ENCODE results near the gene ARMH2.
"Not testable (repeated sequence)": the region's sequence is repeated elsewhere in the genome, so short reads cannot be mapped to it uniquely, and the experiment has no call there.

Gene ARMH2

GRCh38 chr6:24766680-24767462 lies 31.8 kb downstream of the ARMH2 start:
- DNase-seq (ENCODE audit: low read depth, low spot score) = no peak
- H3K27ac ChIP-seq = no peak overlapping the region

- not testable (repeated sequence) for DNase-seq (ENCODE audit: low read depth, low spot score)
These were observed 32.7 kb downstream of the ARMH2 start for GRCh38 chr6:24765968-24766367.

GRCh38 chr6:24764833-24765828 lies 33.6 kb downstream of the ARMH2 start:
- not testable (repeated sequence) for DNase-seq (ENCODE audit: low read depth, low spot score); H3K27ac ChIP-seq

More at GRCh38 chr6:24765968-24766367, 32.7 kb downstream of the ARMH2 start:
- not testable (repeated sequence) for H3K27ac ChIP-seq

- DNase-seq (ENCODE audit: low read depth, low spot score) = no peak
- H3K27ac ChIP-seq = no peak overlapping the region
These were observed 35.1 kb downstream of the ARMH2 start for GRCh38 chr6:24763578-24763977.

- H3K27ac ChIP-seq = no peak overlapping the region
- DNase-seq (ENCODE audit: low read depth, low spot score) = no peak
These were observed 36.9 kb downstream of the ARMH2 start for GRCh38 chr6:24761851-24762250.

GRCh38 chr6:24761193-24761835 lies 37.4 kb downstream of the ARMH2 start:
- DNase-seq (ENCODE audit: low read depth, low spot score) = no peak

GRCh38 chr6:24760210-24760609 lies 38.5 kb downstream of the ARMH2 start:
- no peak overlapping the region for H3K27ac ChIP-seq

More at GRCh38 chr6:24761193-24761835, 37.4 kb downstream of the ARMH2 start:
- no peak overlapping the region for H3K27ac ChIP-seq

GRCh38 chr6:24759718-24760117 lies 39.0 kb downstream of the ARMH2 start:
- DNase-seq (ENCODE audit: low read depth, low spot score) = no peak
- no peak overlapping the region for H3K27ac ChIP-seq

More at GRCh38 chr6:24760210-24760609, 38.5 kb downstream of the ARMH2 start:
- DNase-seq (ENCODE audit: low read depth, low spot score) = no peak

GRCh38 chr6:24757611-24758010 lies 41.1 kb downstream of the ARMH2 start:
- H3K27ac ChIP-seq = no peak overlapping the region
- DNase-seq (ENCODE audit: low read depth, low spot score) = no peak

GRCh38 chr6:24755279-24755678 lies 43.4 kb downstream of the ARMH2 start:
- DNase-seq (ENCODE audit: low read depth, low spot score) = no peak
- no peak overlapping the region for H3K27ac ChIP-seq

- DNase-seq (ENCODE audit: low read depth, low spot score); H3K27ac ChIP-seq: not testable (repeated sequence)
These were observed 44.3 kb downstream of the ARMH2 start for GRCh38 chr6:24754378-24754777.

- no peak overlapping the region for H3K27ac ChIP-seq
- no peak for DNase-seq (ENCODE audit: low read depth, low spot score)
These were observed 45.2 kb downstream of the ARMH2 start for GRCh38 chr6:24753545-24753944.

- no peak for DNase-seq (ENCODE audit: low read depth, low spot score)
- H3K27ac ChIP-seq = no peak overlapping the region
These were observed 45.7 kb downstream of the ARMH2 start for GRCh38 chr6:24752917-24753492.

GRCh38 chr6:24752503-24752902 lies 46.2 kb downstream of the ARMH2 start:
- DNase-seq (ENCODE audit: low read depth, low spot score) = no peak
- H3K27ac ChIP-seq = no peak overlapping the region

- DNase-seq (ENCODE audit: low read depth, low spot score); H3K27ac ChIP-seq: not testable (repeated sequence)
These were observed 47.8 kb downstream of the ARMH2 start for GRCh38 chr6:24750878-24751277.

GRCh38 chr6:24749297-24749696 lies 49.4 kb downstream of the ARMH2 start:
- no peak for DNase-seq (ENCODE audit: low read depth, low spot score)
- no peak overlapping the region for H3K27ac ChIP-seq

Data from epithelial cell of prostate (primary cell).